Measurements from ENCODE around the gene ADGRV1.

Gene ADGRV1

DNA sequence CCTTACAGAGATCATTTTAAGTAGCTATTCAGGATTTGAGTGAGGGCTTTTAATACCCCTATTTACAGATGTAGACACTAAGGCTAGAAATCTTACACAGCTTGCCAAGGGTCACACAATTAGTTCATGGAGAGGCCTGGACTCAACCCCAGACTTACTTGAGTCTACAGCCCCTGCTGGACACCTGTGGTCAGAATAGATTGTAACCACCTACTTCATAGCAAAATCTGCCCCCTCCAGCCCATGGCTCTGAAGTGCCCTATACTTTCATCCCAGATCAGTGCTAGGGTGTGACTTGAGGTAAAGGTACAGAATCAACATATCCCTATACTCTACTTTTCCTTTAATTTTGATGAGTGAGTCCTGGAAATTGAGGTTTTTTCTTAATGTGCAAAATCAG is 291.3 kb downstream of the ADGRV1 start:
- no peak overlapping the region for H3K27ac ChIP-seq (ENCODE audit: low read depth, low read length)
- H3K4me2 ChIP-seq (ENCODE audit: low read depth, low read length, poor library complexity, severe bottlenecking), result no peak overlapping the region
- H3F3A ChIP-seq (ENCODE audit: insufficient read depth), result no peaks in the 10 kb centered on the region
- no peaks in the 10 kb centered on the region for H3K9me2 ChIP-seq (replicated peaks; ENCODE audit: insufficient read depth, low read length)
- no peaks in the 10 kb centered on the region for H3K9me3 ChIP-seq (ENCODE audit: insufficient read depth, low read length)
- no peaks in the 10 kb centered on the region for H3K79me2 ChIP-seq (ENCODE audit: insufficient read depth, low read length)
- no peak for TF ChIP-seq EZH2phosphoT487 (conservative IDR thresholded peaks at IDR 0.05; ENCODE audit: low read length)
- TF ChIP-seq, protein P1, sequence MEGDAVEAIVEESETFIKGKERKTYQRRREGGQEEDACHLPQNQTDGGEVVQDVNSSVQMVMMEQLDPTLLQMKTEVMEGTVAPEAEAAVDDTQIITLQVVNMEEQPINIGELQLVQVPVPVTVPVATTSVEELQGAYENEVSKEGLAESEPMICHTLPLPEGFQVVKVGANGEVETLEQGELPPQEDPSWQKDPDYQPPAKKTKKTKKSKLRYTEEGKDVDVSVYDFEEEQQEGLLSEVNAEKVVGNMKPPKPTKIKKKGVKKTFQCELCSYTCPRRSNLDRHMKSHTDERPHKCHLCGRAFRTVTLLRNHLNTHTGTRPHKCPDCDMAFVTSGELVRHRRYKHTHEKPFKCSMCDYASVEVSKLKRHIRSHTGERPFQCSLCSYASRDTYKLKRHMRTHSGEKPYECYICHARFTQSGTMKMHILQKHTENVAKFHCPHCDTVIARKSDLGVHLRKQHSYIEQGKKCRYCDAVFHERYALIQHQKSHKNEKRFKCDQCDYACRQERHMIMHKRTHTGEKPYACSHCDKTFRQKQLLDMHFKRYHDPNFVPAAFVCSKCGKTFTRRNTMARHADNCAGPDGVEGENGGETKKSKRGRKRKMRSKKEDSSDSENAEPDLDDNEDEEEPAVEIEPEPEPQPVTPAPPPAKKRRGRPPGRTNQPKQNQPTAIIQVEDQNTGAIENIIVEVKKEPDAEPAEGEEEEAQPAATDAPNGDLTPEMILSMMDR (IDR thresholded peaks at IDR 0.05; ENCODE audit: insufficient read depth, low read length, poor library complexity, severe bottlenecking), result no peak
- no peak overlapping the region for H3K4me3 ChIP-seq (ENCODE audit: insufficient read depth, low read length, poor library complexity, severe bottlenecking)
- no peak overlapping the region for H3K9ac ChIP-seq (ENCODE audit: low read length)
- no peak overlapping the region for H2AFZ ChIP-seq (ENCODE audit: low read depth, low read length, severe bottlenecking)
- no peaks in the 10 kb centered on the region for H4K20me1 ChIP-seq (ENCODE audit: low read depth, low read length)
- H3K27me3 ChIP-seq (ENCODE audit: low read length), result no peaks in the 10 kb centered on the region
- H3K36me3 ChIP-seq (ENCODE audit: low read length), result no peaks in the 10 kb centered on the region

DNA sequence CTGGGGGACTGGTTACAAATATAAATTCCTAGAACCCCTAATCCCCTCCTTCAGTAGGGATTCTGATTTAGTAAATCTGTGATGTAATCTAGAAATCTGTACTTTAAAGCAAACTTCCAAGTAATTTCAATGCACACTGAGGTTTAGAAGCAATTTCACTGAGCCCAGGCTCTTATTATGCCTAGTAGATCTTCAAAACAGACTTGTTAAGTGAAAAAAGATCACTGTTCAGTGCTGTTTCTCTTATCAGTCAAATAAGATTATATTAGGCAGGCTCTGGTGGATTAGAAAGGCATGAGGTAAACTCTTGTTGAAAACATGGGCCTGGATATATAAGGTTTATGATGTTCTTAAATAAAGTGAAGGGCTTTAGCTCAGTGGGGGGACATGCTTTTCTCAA is 293.9 kb downstream of the ADGRV1 start:
- no peak for TF ChIP-seq EZH2phosphoT487 (conservative IDR thresholded peaks at IDR 0.05; ENCODE audit: low read length)
- TF ChIP-seq, protein P1 (IDR thresholded peaks at IDR 0.05; ENCODE audit: insufficient read depth, low read length, poor library complexity, severe bottlenecking), result no peak
- Histone ChIP-seq H3K4me2 (ENCODE audit: low read depth, low read length, poor library complexity, severe bottlenecking) (no peak overlapping the region), H4K20me1 (ENCODE audit: low read depth, low read length) (no peaks in the 10 kb centered on the region), H3K36me3 (ENCODE audit: low read length) (no peaks in the 10 kb centered on the region), H3K79me2 (ENCODE audit: insufficient read depth, low read length) (no peaks in the 10 kb centered on the region), H2AFZ (ENCODE audit: low read depth, low read length, severe bottlenecking) (no peak overlapping the region), H3F3A (ENCODE audit: insufficient read depth) (no peaks in the 10 kb centered on the region), H3K9me2 (replicated peaks; ENCODE audit: insufficient read depth, low read length) (no peaks in the 10 kb centered on the region), H3K4me3 (ENCODE audit: insufficient read depth, low read length, poor library complexity, severe bottlenecking) (no peak overlapping the region), H3K9me3 (ENCODE audit: insufficient read depth, low read length) (no peaks in the 10 kb centered on the region), H3K9ac (ENCODE audit: low read length) (no peak overlapping the region), H3K27ac (ENCODE audit: low read depth, low read length) (no peak overlapping the region), H3K27me3 (ENCODE audit: low read length) (no peaks in the 10 kb centered on the region)

DNA sequence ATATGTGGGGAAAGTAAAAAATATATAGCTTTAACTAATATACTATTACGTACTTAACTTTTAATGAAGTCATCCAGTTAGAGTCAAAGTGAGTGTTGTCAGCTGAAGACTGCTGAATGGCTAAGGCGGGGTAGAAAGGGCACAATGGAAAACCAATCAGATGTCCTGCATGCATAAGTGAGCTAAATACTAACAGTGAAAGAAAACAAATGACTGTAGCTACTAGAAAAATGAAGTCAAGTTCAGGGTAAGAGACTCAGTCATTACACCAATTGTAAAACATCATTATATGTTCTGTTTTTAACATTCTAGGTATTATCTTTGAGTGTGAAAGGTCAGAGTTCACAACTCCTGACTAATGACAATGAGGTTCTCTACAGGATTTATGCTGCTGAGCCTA is 295.2 kb downstream of the ADGRV1 start:
- Histone ChIP-seq H2AFZ (ENCODE audit: low read depth, low read length, severe bottlenecking) (no peak overlapping the region), H3K9me2 (replicated peaks; ENCODE audit: insufficient read depth, low read length) (no peaks in the 10 kb centered on the region), H3K4me2 (ENCODE audit: low read depth, low read length, poor library complexity, severe bottlenecking) (no peak overlapping the region), H3K79me2 (ENCODE audit: insufficient read depth, low read length) (no peaks in the 10 kb centered on the region), H3K9me3 (ENCODE audit: insufficient read depth, low read length) (no peaks in the 10 kb centered on the region), H3K4me3 (ENCODE audit: insufficient read depth, low read length, poor library complexity, severe bottlenecking) (no peak overlapping the region), H3K27me3 (ENCODE audit: low read length) (no peaks in the 10 kb centered on the region), H3K9ac (ENCODE audit: low read length) (no peak overlapping the region), H3F3A (ENCODE audit: insufficient read depth) (no peaks in the 10 kb centered on the region), H3K36me3 (ENCODE audit: low read length) (no peaks in the 10 kb centered on the region), H3K27ac (ENCODE audit: low read depth, low read length) (no peak overlapping the region), H4K20me1 (ENCODE audit: low read depth, low read length) (no peaks in the 10 kb centered on the region)
- no peak for TF ChIP-seq EZH2phosphoT487 (conservative IDR thresholded peaks at IDR 0.05; ENCODE audit: low read length)
- TF ChIP-seq, protein P1 (IDR thresholded peaks at IDR 0.05; ENCODE audit: insufficient read depth, low read length, poor library complexity, severe bottlenecking), result no peak

All from SU-DHL-6 (cell line).